Parathyroid adenoma (tissue), 2 donors: ENCODE measurements around the gene HEATR1.
A peak's percentile ranks its signal among the peaks of the same experiment; 100 is the strongest.
"Not testable (repeated sequence)": the region's sequence is repeated elsewhere in the genome, so short reads cannot be mapped to it uniquely, and the experiment has no call there.

ENCODE experiments used
- H2AFZ ChIP-seq: fragments of 300-600 bp; sonication (generic); one replicate; pipeline ENCODE4 v1.7.0; 2017; ENCODE audit warnings: antibody characterized with exemption, mild to moderate bottlenecking
- H3K27ac ChIP-seq: fragments of 300-600 bp; sonication (generic); one replicate; pipeline ENCODE4 v1.7.0; 2017
- H3K27me3 ChIP-seq: fragments of 300-600 bp; sonication (generic); one replicate; pipeline ENCODE4 v1.7.0; 2017; ENCODE audit warnings: low read length; ENCODE audit not compliant: control insufficient read depth, insufficient read depth
- H3K36me3 ChIP-seq: fragments of 300-600 bp; sonication (generic); one replicate; pipeline ENCODE4 v1.7.0; 2017; ENCODE audit warnings: low read length; ENCODE audit not compliant: control insufficient read depth, insufficient read depth
- H3K4me1 ChIP-seq: fragments of 300-600 bp; sonication (generic); one replicate; pipeline ENCODE4 v1.7.0; 2017; ENCODE audit warnings: control low read depth
- H3K4me2 ChIP-seq: fragments of 300-600 bp; sonication (generic); one replicate; pipeline ENCODE4 v1.7.0; 2017; ENCODE audit warnings: low read length
- H3K4me3 ChIP-seq: fragments of 300-600 bp; sonication (generic); one replicate; pipeline ENCODE4 v1.7.0; 2017; ENCODE audit warnings: low read depth, low read length
- H3K79me2 ChIP-seq: fragments of 300-600 bp; sonication (generic); one replicate; pipeline ENCODE4 v1.7.0; 2017; ENCODE audit warnings: control low read depth
- H3K9ac ChIP-seq: fragments of 300-600 bp; sonication (generic); one replicate; pipeline ENCODE4 v1.7.0; 2017; ENCODE audit warnings: mild to moderate bottlenecking
- H3K9me3 ChIP-seq: fragments of 300-600 bp; sonication (generic); one replicate; pipeline ENCODE4 v1.7.0; 2017; ENCODE audit warnings: low read length; ENCODE audit not compliant: control insufficient read depth
- CTCF ChIP-seq: fragments of 300-600 bp; sonication (generic); IDR thresholded peaks from one replicate; pipeline ENCODE4 v1.7.0; 2017; ENCODE audit warnings: antibody characterized with exemption, mild to moderate bottlenecking
- donor health status: primary hyperparathyroidism.

HEATR1 gene

GRCh38 chr1:236608930-236609726, 4.8 kb upstream of the HEATR1 start:
- H3K4me2 ChIP-seq = no peak overlapping the region
- H2AFZ ChIP-seq = no peak overlapping the region
- TF ChIP-seq CTCF = peak; percentile 32
- H3K27me3 ChIP-seq = no peaks in the 10 kb centered on the region
- no peak overlapping the region for H3K4me3 ChIP-seq
- no peak overlapping the region for H3K9ac ChIP-seq
- no peaks in the 10 kb centered on the region for H3K79me2 ChIP-seq
- no peaks in the 10 kb centered on the region for H3K4me1 ChIP-seq
- no peak overlapping the region for H3K27ac ChIP-seq
- H3K9me3 ChIP-seq = no peaks in the 10 kb centered on the region
- no peaks in the 10 kb centered on the region for H3K36me3 ChIP-seq

- H3K36me3 ChIP-seq, H3K9ac ChIP-seq, H3K79me2 ChIP-seq, H3K27me3 ChIP-seq, H2AFZ ChIP-seq, H3K4me2 ChIP-seq, H3K4me1 ChIP-seq, H3K9me3 ChIP-seq, H3K4me3 ChIP-seq, H3K27ac ChIP-seq: not testable (repeated sequence)
Observed at GRCh38 chr1:236607597-236607996, 3.3 kb upstream of the HEATR1 start.

GRCh38 chr1:236604905-236605806, 840 bp upstream of the HEATR1 start:
- Histone ChIP-seq H3K4me2 (peak overlapping the region; percentile 96), H3K9me3 (no peaks in the 10 kb centered on the region), H2AFZ (peak overlapping the region; percentile 91), H3K79me2 (no peaks in the 10 kb centered on the region), H3K4me3 (peak overlapping the region; percentile 82), H3K4me1 (no peaks in the 10 kb centered on the region), H3K27me3 (no peaks in the 10 kb centered on the region), H3K27ac (peak overlapping the region; percentile 53), H3K36me3 (no peaks in the 10 kb centered on the region), H3K9ac (no peak overlapping the region)
- TF ChIP-seq CTCF = no peak

GRCh38 chr1:236602171-236602570, 2.1 kb downstream of the HEATR1 start:
- Histone ChIP-seq H3K9me3 (no peaks in the 10 kb centered on the region), H3K4me2 (no peak overlapping the region), H3K4me1 (no peaks in the 10 kb centered on the region), H3K27ac (no peak overlapping the region), H3K36me3 (no peaks in the 10 kb centered on the region), H3K4me3 (no peak overlapping the region), H3K79me2 (no peaks in the 10 kb centered on the region), H3K9ac (no peak overlapping the region), H3K27me3 (no peaks in the 10 kb centered on the region), H2AFZ (no peak overlapping the region)
- no peak for TF ChIP-seq CTCF

GRCh38 chr1:236590553-236591150, 13.7 kb downstream of the HEATR1 start:
- Histone ChIP-seq H3K4me1 (no peaks in the 10 kb centered on the region), H3K27ac (no peak overlapping the region), H3K36me3 (no peaks in the 10 kb centered on the region), H2AFZ (no peak overlapping the region), H3K4me3 (no peak overlapping the region), H3K9me3 (no peaks in the 10 kb centered on the region), H3K79me2 (no peaks in the 10 kb centered on the region), H3K9ac (no peak overlapping the region), H3K4me2 (no peak overlapping the region), H3K27me3 (no peaks in the 10 kb centered on the region)
- TF ChIP-seq CTCF = no peak
